ENCODE results near the gene CA9. TPM values are rescaled to one million over a fixed set of nuclear protein-coding genes. Genes with fewer than 3 reads are reported as not detected.

CA9 gene
- total and polyA plus RNA-seq, 4 experiments from 2014 or later, result not detected

DNA sequence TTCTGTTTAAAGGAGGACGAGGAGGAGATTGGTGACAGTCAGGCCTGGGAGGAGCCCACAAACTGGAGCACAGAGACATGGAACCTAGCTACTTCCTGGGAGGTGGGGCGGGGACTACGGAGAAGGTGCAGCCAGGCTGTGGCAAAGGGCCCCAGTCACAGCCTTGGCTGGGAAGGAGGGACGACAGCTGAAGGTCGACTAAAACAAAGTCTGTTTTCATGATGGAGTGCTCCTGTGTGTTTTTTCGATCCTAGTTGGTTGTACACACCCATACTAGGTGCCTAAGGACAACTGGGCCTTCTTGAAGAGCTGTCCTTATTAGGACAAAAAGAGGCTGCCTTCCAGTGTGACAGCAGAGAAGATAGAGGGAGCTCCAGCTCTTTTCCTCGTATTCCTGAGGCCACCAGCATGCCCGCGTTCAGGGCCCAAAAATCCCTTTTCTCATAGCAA is 12.7 kb upstream of the CA9 start:
- Mint-ChIP-seq H3K27me3 (peaks cover 2 to 4% of the 10 kb centered on the region in 2 donors), H3K4me1 (peaks cover 66 to 99% (median 82%) of the 10 kb centered on the region in 4 donors), H3K27ac (peak overlapping the region; percentile 87 to 100 (median 96)), H3K4me3 (peak overlapping the region in 7 of 8 donors; percentile 46 to 95 (median 92)), H3K36me3 (peaks cover 21 to 40% of the 10 kb centered on the region in 2 donors), H3K9me3 (peaks cover 0 to 9% (median 4%) of the 10 kb centered on the region in 8 donors)
- Histone ChIP-seq H3K36me3 (ENCODE audit: insufficient read depth, low read length) (peaks cover 10% of the 10 kb centered on the region), H3K4me3 (ENCODE audit: low read length in 2 of 2) (no peak overlapping the region), H3K9me3 (ENCODE audit: control insufficient read depth in 1 of 2, low read length in 2 of 2) (no peaks in the 10 kb centered on the region), H3K27ac (ENCODE audit: low read depth, low read length) (peak overlapping the region; percentile 96), H3K27me3 (ENCODE audit: insufficient read depth, low read length) (no peaks in the 10 kb centered on the region), H3K4me1 (ENCODE audit: insufficient read depth, low read length) (peaks cover 88% of the 10 kb centered on the region)
- ChIA-PET CTCF (ENCODE audit: partially characterized antibody) (interaction anchor here (0.9 to 19.4 kb wide), 15 partner anchors 9 to 221 kb away, joined by 3 to 339 read pairs (median 6); partner anchors contain the start of genes CD72, CREB3, GBA2 and RGP1), POLR2A (ENCODE audit: partially characterized antibody) (interaction anchor here (0.7 to 12.3 kb wide), 10 partner anchors 10 to 221 kb away, joined by 3 to 420 read pairs (median 4); partner anchors contain the start of genes CD72, CREB3, SIT1 and TLN1)
- intact Hi-C loops (cut with micrococcal nuclease), result no loop called here
- no peak for DNase-seq

DNA sequence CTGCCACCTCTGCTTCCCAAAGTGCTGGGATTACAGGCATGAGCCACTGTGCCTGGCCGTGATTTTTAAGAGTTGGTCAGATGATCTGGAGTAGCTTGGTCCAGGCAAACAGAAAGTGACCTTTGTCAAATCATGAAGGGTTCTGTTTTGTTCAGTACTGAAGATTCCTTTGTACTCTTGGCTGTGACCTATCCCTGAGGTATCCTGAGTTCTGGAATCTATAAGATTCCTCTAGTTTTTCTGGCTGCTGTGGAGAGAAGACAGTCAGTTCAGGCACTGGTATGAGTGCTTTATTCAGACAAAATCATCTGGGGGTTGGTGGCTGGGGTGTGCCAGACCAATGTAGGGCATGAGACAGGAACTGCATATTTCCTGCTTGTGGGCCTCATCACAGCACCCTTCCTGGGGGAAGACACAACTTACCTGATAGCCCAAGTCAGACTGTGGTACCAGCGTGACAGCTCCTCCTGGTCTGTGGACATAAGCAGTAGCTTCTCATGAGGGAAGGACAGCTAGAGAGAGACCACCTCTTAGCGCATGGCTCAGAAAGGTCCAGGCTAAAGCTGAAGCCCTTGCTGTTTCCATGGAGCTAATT is 11.9 kb upstream of the CA9 start:
- peak overlapping the region; percentile 59 to 94 (median 86) for H3K4me3 Mint-ChIP-seq
- ChIA-PET POLR2A (ENCODE audit: partially characterized antibody) (interaction anchor here (0.9 to 12.3 kb wide), 11 partner anchors 9 to 220 kb away, joined by 3 to 420 read pairs (median 4); partner anchors contain the start of genes CD72, CREB3, SIT1 and SPAG8), CTCF (ENCODE audit: partially characterized antibody) (interaction anchor here (0.8 to 19.4 kb wide), 13 partner anchors 8 to 220 kb away, joined by 3 to 339 read pairs (median 7); partner anchors contain the start of genes CD72, CREB3, GBA2 and RGP1)
- peak; percentile 64 to 81 (median 70) for DNase-seq
- H3K36me3 Mint-ChIP-seq, result peaks cover 21 to 40% of the 10 kb centered on the region in 2 donors
- H3K27ac ChIP-seq (ENCODE audit: low read depth, low read length), result peak overlapping the region; percentile 96
- peaks cover 60 to 95% (median 78%) of the 10 kb centered on the region in 4 donors for H3K4me1 Mint-ChIP-seq
- intact Hi-C loops (cut with micrococcal nuclease), result loop anchor here (2.0 kb wide), 1 partner anchor 15 kb away; no protein-coding TSS in a partner anchor
- peaks cover 10% of the 10 kb centered on the region for H3K36me3 ChIP-seq (ENCODE audit: insufficient read depth, low read length)
- peak overlapping the region; percentile 82 to 100 (median 97) for H3K27ac Mint-ChIP-seq
- H3K4me3 ChIP-seq (ENCODE audit: low read length in 2 of 2), result no peak overlapping the region
- H3K9me3 Mint-ChIP-seq, result peaks cover 0 to 9% (median 4%) of the 10 kb centered on the region in 8 donors
- peaks cover 2 to 4% of the 10 kb centered on the region in 2 donors for H3K27me3 Mint-ChIP-seq
- peaks cover 79% of the 10 kb centered on the region for H3K4me1 ChIP-seq (ENCODE audit: insufficient read depth, low read length)
- H3K27me3 ChIP-seq (ENCODE audit: insufficient read depth, low read length), result no peaks in the 10 kb centered on the region
- H3K9me3 ChIP-seq (ENCODE audit: control insufficient read depth in 1 of 2, low read length in 2 of 2), result no peaks in the 10 kb centered on the region

DNA sequence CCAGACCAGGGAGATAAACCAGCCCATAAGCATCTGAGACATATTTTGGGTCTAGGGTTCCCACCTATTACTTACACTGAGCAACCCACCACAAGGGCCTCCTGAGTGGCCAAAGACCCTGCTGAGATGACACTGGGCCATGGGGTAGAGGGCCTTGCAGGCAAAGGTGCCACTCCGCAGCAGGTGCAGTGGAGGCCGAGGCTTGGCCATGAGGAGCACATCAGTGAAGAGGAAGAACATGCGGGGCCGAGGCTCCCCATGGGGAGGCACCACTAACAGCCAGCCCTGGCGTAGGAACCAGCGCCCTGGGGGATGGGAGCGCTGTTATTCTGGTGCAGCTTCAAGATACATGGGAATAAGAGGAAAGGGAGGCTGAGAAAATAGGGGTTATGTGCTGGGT is 11.3 kb upstream of the CA9 start:
- H3K27me3 Mint-ChIP-seq, result peaks cover 2 to 4% of the 10 kb centered on the region in 2 donors
- H3K9me3 ChIP-seq (ENCODE audit: control insufficient read depth in 1 of 2, low read length in 2 of 2), result no peaks in the 10 kb centered on the region
- intact Hi-C loops (cut with micrococcal nuclease), result loop anchor here (2.0 kb wide), 1 partner anchor 16 kb away; no protein-coding TSS in a partner anchor
- no peak for DNase-seq
- H3K4me1 ChIP-seq (ENCODE audit: insufficient read depth, low read length), result peaks cover 73% of the 10 kb centered on the region
- POLR2A ChIA-PET (ENCODE audit: partially characterized antibody), result interaction anchor here (0.7 to 12.3 kb wide), 9 partner anchors 13 to 150 kb away, joined by 3 to 420 read pairs (median 5); partner anchors contain the start of genes CD72, CREB3, SIT1 and SPAG8
- peaks cover 57 to 89% (median 73%) of the 10 kb centered on the region in 4 donors for H3K4me1 Mint-ChIP-seq
- peaks cover 0 to 7% (median 4%) of the 10 kb centered on the region in 8 donors for H3K9me3 Mint-ChIP-seq
- peak overlapping the region; percentile 82 to 100 (median 97) for H3K27ac Mint-ChIP-seq
- peaks cover 21 to 36% of the 10 kb centered on the region in 2 donors for H3K36me3 Mint-ChIP-seq
- H3K27me3 ChIP-seq (ENCODE audit: insufficient read depth, low read length), result no peaks in the 10 kb centered on the region
- CTCF ChIA-PET (ENCODE audit: partially characterized antibody), result interaction anchor here (0.8 to 19.4 kb wide), 8 partner anchors 15 to 94 kb away, joined by 3 to 339 read pairs (median 79); partner anchors contain the start of genes CD72, CREB3, GBA2 and RGP1
- H3K4me3 ChIP-seq (ENCODE audit: low read length in 2 of 2), result no peak overlapping the region
- H3K27ac ChIP-seq (ENCODE audit: low read depth, low read length), result peak overlapping the region; percentile 96
- H3K4me3 Mint-ChIP-seq, result peak overlapping the region; percentile 45 to 94 (median 86)
- H3K36me3 ChIP-seq (ENCODE audit: insufficient read depth, low read length), result peaks cover 10% of the 10 kb centered on the region

DNA sequence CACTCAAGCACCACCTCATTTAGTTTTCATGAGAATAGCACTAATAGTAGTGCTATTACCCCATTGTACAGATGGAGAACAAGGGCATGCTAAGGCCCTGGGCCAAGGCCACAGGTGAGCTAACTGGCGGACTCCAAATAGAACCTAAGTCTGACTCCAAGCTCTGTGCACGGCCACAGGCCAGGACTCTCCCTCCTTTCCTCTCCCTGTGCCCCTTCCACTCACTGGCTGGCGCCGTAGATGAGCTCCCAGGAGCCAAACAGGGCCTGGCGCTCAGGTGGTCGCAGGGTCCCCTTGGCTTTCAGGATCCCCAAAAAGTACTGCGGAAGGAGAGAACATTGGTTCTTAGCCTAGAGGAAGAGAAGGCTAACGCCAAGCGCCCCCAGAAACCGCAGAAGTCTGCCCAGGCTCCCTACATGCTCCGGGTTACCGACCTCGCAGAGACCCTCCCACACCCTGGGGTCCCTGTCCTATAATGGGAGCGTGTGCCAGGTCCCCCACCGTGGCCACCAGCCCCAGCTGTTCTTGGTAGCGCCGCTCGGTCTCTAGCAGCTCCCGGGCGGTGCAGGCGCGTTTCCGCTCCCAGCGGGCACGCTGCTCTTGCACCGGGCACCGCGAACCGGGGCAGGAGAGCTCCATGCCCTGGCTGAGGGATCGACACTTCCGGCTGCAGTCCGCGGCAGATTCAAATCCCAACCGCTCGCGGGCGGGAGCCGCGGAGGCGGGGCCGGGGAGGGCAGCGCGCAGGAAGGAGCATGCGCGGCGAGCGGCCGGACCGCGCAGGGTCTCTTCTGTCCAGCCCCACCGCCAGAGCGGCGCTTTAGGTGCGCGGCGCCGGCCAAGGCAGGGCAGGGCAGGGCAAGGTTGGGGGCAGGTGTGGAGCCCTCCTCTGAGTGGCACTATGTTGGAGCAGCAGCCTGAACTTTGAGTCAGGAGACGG is 8.9 kb upstream of the CA9 start, which contains the start of gene ARHGEF39:
Gene ARHGEF39, minus strand, starts transcription at position 665 of the 940 bp plus-strand sequence. Its CDS starts 26 bp downstream, at position 639.
- POLR2A ChIA-PET (ENCODE audit: partially characterized antibody), result interaction anchor here (0.7 to 12.3 kb wide), 18 partner anchors 9 to 92 kb away, joined by 3 to 420 read pairs (median 4); partner anchors contain the start of genes CREB3, GBA2, RGP1 and SIT1

DNA sequence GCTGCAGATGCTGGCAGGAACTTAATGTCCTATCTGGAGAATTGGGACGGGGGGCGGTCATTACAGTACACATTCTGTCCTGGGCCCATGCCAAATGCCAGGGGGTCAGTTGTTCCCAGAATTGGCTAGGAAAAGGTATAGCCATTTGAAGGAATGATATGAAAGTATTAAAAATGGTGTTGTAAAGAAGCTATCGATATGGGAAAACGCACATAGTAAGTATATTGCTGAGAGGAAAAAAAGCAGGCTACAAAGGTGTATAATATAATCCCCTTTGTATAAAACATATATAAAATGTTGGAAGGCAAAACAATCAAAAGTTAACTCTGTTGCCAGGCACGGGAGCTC is 8.3 kb upstream of the CA9 start:
- Histone ChIP-seq H3K27ac (ENCODE audit: low read depth, low read length) (peak overlapping the region; percentile 96), H3K4me1 (ENCODE audit: insufficient read depth, low read length) (peaks cover 50% of the 10 kb centered on the region), H3K9me3 (ENCODE audit: control insufficient read depth in 1 of 2, low read length in 2 of 2) (no peaks in the 10 kb centered on the region), H3K36me3 (ENCODE audit: insufficient read depth, low read length) (peaks cover 5% of the 10 kb centered on the region), H3K27me3 (ENCODE audit: insufficient read depth, low read length) (no peaks in the 10 kb centered on the region), H3K4me3 (ENCODE audit: low read length in 2 of 2) (peak overlapping the region; percentile 42 to 51)
- Mint-ChIP-seq H3K36me3 (peaks cover 10 to 13% of the 10 kb centered on the region in 2 donors), H3K4me3 (peak overlapping the region; percentile 83 to 91 (median 88)), H3K27me3 (no peaks in the 10 kb centered on the region), H3K4me1 (peaks cover 38 to 62% (median 51%) of the 10 kb centered on the region in 4 donors), H3K27ac (peak overlapping the region; percentile 15 to 100 (median 89)), H3K9me3 (peaks cover 0 to 1% (median 0%) of the 10 kb centered on the region in 8 donors)
- no peak for DNase-seq
- ChIA-PET POLR2A (ENCODE audit: partially characterized antibody) (interaction anchor here (0.9 to 12.3 kb wide), 10 partner anchors 8 to 83 kb away, joined by 3 to 420 read pairs (median 4); partner anchors contain the start of genes CCDC107, CREB3, GBA2 and RGP1), CTCF (ENCODE audit: partially characterized antibody) (interaction anchor here (0.8 to 17.9 kb wide), 17 partner anchors 8 to 161 kb away, joined by 3 to 339 read pairs (median 4); partner anchors contain the start of genes CCDC107, CREB3, RMRP and SIT1)
- intact Hi-C loops (cut with micrococcal nuclease), result no loop called here

More for the DNA sequence above, 8.9 kb upstream of the CA9 start, which contains the start of gene ARHGEF39:
- H3K4me3 Mint-ChIP-seq, result peak within 1 kb of the TSS; percentile 83 to 91 (median 88)
- Histone ChIP-seq H3K4me1 (ENCODE audit: insufficient read depth, low read length) (peaks cover 56% of the 10 kb centered on the region), H3K9me3 (ENCODE audit: control insufficient read depth in 1 of 2, low read length in 2 of 2) (no peaks in the 10 kb centered on the region), H3K36me3 (ENCODE audit: insufficient read depth, low read length) (peaks cover 10% of the 10 kb centered on the region), H3K27me3 (ENCODE audit: insufficient read depth, low read length) (no peaks in the 10 kb centered on the region), H3K27ac (ENCODE audit: low read depth, low read length) (peak within 1 kb of the TSS; percentile 96), H3K4me3 (ENCODE audit: low read length in 2 of 2) (peak within 1 kb of the TSS; percentile 42 to 51)
- H3K36me3 Mint-ChIP-seq, result peaks cover 13 to 19% of the 10 kb centered on the region in 2 donors
- CTCF ChIA-PET (ENCODE audit: partially characterized antibody), result interaction anchor here (0.6 to 17.9 kb wide), 21 partner anchors 8 to 162 kb away, joined by 3 to 339 read pairs (median 4); partner anchors contain the start of genes CA9, CCDC107, CREB3 and RMRP
- no peaks in the 10 kb centered on the region for H3K27me3 Mint-ChIP-seq
- intact Hi-C loops (cut with micrococcal nuclease), result no loop called here
- peaks cover 0 to 1% (median 0%) of the 10 kb centered on the region in 8 donors for H3K9me3 Mint-ChIP-seq
- H3K4me1 Mint-ChIP-seq, result peaks cover 44 to 68% (median 56%) of the 10 kb centered on the region in 4 donors
- peak within 1 kb of the TSS; percentile 82 to 100 (median 97) for H3K27ac Mint-ChIP-seq
- peak; percentile 64 to 72 (median 67) for DNase-seq

DNA sequence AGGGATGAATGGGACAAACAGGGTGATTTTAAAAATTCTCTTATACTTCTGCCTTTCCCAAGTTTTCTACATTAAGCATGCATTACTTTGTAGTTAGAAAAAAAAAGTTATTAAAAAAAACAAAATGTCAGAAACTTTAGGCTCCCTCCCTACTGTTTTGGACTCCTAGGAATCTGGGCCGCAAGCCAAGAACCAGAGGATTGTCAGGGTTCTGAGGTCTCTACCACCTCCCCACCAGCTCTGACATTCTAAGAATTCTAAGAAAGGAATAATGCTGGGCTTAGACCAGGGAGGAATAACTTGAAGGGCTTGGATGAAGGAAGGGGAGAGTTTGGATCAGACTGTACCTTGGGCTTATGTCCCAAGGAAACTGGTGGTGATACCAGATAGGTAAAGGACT is 7.7 kb upstream of the CA9 start:
- H3K27ac ChIP-seq (ENCODE audit: low read depth, low read length), result no peak overlapping the region
- Mint-ChIP-seq H3K9me3 (peaks cover 0 to 1% (median 0%) of the 10 kb centered on the region in 8 donors), H3K4me1 (peaks cover 32 to 56% (median 45%) of the 10 kb centered on the region in 4 donors), H3K4me3 (peak overlapping the region in 7 of 8 donors; percentile 8 to 91 (median 88)), H3K36me3 (peaks cover 5 to 7% of the 10 kb centered on the region in 2 donors), H3K27ac (peak overlapping the region in 5 of 7 donors; percentile 9 to 63 (median 37)), H3K27me3 (no peaks in the 10 kb centered on the region)
- no peak for DNase-seq
- no peaks in the 10 kb centered on the region for H3K27me3 ChIP-seq (ENCODE audit: insufficient read depth, low read length)
- no peaks in the 10 kb centered on the region for H3K36me3 ChIP-seq (ENCODE audit: insufficient read depth, low read length)
- H3K4me3 ChIP-seq (ENCODE audit: low read length in 2 of 2), result no peak overlapping the region
- ChIA-PET CTCF (ENCODE audit: partially characterized antibody) (interaction anchor here (1.1 to 17.9 kb wide), 9 partner anchors 9 to 68 kb away, joined by 3 to 339 read pairs (median 10); partner anchors contain the start of genes CCDC107, CREB3, RMRP and SIT1), POLR2A (ENCODE audit: partially characterized antibody) (interaction anchor here (0.9 to 12.3 kb wide), 8 partner anchors 9 to 83 kb away, joined by 3 to 420 read pairs (median 6); partner anchors contain the start of genes CCDC107, CREB3, GBA2 and RGP1)
- intact Hi-C loops (cut with micrococcal nuclease), result no loop called here
- peaks cover 44% of the 10 kb centered on the region for H3K4me1 ChIP-seq (ENCODE audit: insufficient read depth, low read length)
- no peaks in the 10 kb centered on the region for H3K9me3 ChIP-seq (ENCODE audit: control insufficient read depth in 1 of 2, low read length in 2 of 2)
